ENCODE measurements around the gene CRYL1. TPM values are rescaled to one million over a fixed set of nuclear protein-coding genes. Genes with fewer than 3 reads are reported as not detected.

Gene CRYL1
- total RNA-seq, 4 donors from 2014 or later: 75.0 to 188 (median 145) TPM

DNA sequence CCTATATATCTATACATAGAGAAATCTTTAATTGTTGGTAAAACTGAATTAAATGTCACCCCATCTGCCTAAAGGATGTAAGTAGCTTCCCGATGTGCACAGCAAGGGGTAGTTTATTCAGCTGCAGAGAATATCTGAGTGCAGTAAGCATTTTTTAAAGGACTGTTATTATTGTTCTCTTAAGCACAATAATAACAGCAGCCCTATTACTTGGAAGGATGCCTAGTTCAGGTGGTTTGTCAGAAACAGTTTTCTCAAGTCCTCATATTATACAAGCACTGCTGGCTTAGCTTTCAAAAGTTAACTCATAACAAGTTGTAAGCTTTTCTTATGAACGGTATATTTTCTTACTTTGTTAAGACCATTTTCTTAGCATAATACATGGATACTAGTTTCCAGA is 142.6 kb downstream of the CRYL1 start:
- TF ChIP-seq, protein P1, sequence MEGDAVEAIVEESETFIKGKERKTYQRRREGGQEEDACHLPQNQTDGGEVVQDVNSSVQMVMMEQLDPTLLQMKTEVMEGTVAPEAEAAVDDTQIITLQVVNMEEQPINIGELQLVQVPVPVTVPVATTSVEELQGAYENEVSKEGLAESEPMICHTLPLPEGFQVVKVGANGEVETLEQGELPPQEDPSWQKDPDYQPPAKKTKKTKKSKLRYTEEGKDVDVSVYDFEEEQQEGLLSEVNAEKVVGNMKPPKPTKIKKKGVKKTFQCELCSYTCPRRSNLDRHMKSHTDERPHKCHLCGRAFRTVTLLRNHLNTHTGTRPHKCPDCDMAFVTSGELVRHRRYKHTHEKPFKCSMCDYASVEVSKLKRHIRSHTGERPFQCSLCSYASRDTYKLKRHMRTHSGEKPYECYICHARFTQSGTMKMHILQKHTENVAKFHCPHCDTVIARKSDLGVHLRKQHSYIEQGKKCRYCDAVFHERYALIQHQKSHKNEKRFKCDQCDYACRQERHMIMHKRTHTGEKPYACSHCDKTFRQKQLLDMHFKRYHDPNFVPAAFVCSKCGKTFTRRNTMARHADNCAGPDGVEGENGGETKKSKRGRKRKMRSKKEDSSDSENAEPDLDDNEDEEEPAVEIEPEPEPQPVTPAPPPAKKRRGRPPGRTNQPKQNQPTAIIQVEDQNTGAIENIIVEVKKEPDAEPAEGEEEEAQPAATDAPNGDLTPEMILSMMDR (IDR thresholded peaks at IDR 0.05): no peak
- no peak for TF ChIP-seq POLR2AphosphoS5 (IDR thresholded peaks at IDR 0.05)
- no peak for TF ChIP-seq POLR2A (IDR thresholded peaks at IDR 0.05)
- no peak for TF ChIP-seq EP300 (IDR thresholded peaks at IDR 0.05; ENCODE audit: low read depth)
- WGBS, 2 donors (ENCODE audit: low coverage in 1 of 2): 65 to 75% methylated on average over 2 of the region's 2 CpGs
- no peak overlapping the region for H3K4me3 ChIP-seq
- H3K36me3 ChIP-seq: no peaks in the 10 kb centered on the region
- no peaks in the 10 kb centered on the region for H3K9me3 ChIP-seq
- in situ Hi-C loops (cut with MboI; ENCODE audit: low pct_ligation_motif_present in 1 of 4, low pct_unique_long_range_greater_than_20kb in 1 of 4, low sequenced_read_pairs in 3 of 4) (no loop called here), intact Hi-C loops (cut with DNase I; ENCODE audit: low total_unique reads) (no loop called here)
- DNase-seq: no peak
- no peak overlapping the region for H3K27ac ChIP-seq
- no peaks in the 10 kb centered on the region for H3K27me3 ChIP-seq
- H3K4me1 ChIP-seq: no peaks in the 10 kb centered on the region

DNA sequence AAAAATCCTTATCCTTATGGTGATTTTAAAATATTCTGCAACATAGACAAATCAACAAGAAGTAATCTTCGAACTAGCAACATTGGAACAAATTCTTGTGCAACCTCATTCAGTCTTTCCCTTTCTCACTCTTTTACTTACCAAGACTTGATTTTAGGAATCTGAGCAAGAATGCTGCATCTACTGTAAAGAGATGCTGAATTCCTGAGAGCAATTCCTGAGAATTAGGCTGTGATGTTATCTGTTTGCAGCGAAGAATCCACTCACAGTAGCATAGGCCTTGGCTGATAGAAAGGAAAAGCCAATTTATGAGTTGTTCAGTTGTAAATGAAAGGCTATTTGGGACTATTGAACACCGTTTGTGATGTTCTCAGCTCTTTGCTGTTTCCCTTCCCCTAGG is 144.3 kb downstream of the CRYL1 start:
- no peaks in the 10 kb centered on the region for H3K9me3 ChIP-seq
- intact Hi-C loops (cut with DNase I; ENCODE audit: low total_unique reads): no loop called here
- no peaks in the 10 kb centered on the region for H3K27me3 ChIP-seq
- H3K36me3 ChIP-seq: no peaks in the 10 kb centered on the region
- H3K4me1 ChIP-seq: no peaks in the 10 kb centered on the region
- in situ Hi-C loops (cut with MboI; ENCODE audit: low pct_ligation_motif_present in 1 of 4, low pct_unique_long_range_greater_than_20kb in 1 of 4, low sequenced_read_pairs in 3 of 4): no loop called here
- DNase-seq: no peak
- no peak overlapping the region for H3K4me3 ChIP-seq
- H3K27ac ChIP-seq: no peak overlapping the region
- WGBS, 2 donors (ENCODE audit: low coverage in 1 of 2): 76 to 78% methylated on average over 3 of the region's 3 CpGs
- TF ChIP-seq EP300 (IDR thresholded peaks at IDR 0.05; ENCODE audit: low read depth): no peak
- no peak for TF ChIP-seq POLR2A (IDR thresholded peaks at IDR 0.05)
- no peak for TF ChIP-seq POLR2AphosphoS5 (IDR thresholded peaks at IDR 0.05)

DNA sequence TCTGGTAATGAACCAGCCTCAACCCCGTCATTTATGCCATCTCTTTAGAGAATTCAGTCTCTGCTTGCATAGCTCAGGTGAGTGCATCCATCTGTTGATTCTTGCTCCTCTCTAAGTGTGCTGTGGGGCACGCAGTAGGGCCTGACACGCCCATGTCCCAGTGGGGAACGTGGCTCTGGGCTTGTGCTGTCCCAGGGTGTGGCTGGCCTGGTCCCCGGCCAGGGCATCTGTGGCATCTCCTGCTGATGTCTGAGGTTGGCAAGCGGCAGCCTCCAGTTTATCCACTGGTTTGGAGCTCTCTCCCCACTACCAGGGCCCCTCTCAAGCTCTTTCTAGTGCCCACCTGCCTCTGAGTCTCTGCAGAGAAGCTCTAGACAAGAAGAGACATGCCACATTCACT is 146.9 kb downstream of the CRYL1 start:
- no peaks in the 10 kb centered on the region for H3K9me3 ChIP-seq
- H3K27me3 ChIP-seq: no peaks in the 10 kb centered on the region
- DNase-seq: no peak
- no peak overlapping the region for H3K4me3 ChIP-seq
- H3K4me1 ChIP-seq: no peaks in the 10 kb centered on the region
- H3K27ac ChIP-seq: no peak overlapping the region
- WGBS, 2 donors (ENCODE audit: low coverage in 1 of 2): 55 to 100% methylated on average over 1 to 6 of the region's 6 CpGs
- intact Hi-C loops (cut with DNase I; ENCODE audit: low total_unique reads) (no loop called here), in situ Hi-C loops (cut with MboI; ENCODE audit: low pct_ligation_motif_present in 1 of 4, low pct_unique_long_range_greater_than_20kb in 1 of 4, low sequenced_read_pairs in 3 of 4) (loop anchor here in 1 of 4 donors (10.0 kb wide), 1 partner anchor 64 kb away; no protein-coding TSS in a partner anchor)
- TF ChIP-seq, protein P1 (IDR thresholded peaks at IDR 0.05): no peak
- TF ChIP-seq EP300 (IDR thresholded peaks at IDR 0.05; ENCODE audit: low read depth) (no peak), POLR2AphosphoS5 (IDR thresholded peaks at IDR 0.05) (no peak), POLR2A (IDR thresholded peaks at IDR 0.05) (no peak)
- no peaks in the 10 kb centered on the region for H3K36me3 ChIP-seq

DNA sequence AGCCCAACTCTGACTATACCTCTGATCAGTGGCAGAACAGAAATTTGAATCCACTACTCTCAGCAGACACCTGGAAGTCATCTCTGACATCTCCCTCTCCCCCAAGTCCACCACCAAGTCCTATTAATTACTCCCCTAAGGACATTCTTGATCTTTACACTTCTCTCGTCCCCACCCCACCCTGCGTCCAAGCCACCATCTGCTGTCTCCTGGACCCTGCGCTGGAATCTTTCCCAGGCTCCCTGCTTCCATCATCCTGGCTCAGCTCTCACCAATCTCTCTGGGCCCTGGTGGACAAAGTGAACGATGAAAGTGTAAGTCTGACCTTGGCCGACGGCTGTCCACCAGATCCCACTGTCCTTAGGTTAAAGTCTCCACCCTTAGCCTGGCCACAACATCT is 147.9 kb downstream of the CRYL1 start:
- Histone ChIP-seq H3K4me1 (no peaks in the 10 kb centered on the region), H3K4me3 (no peak overlapping the region), H3K36me3 (no peaks in the 10 kb centered on the region), H3K9me3 (no peaks in the 10 kb centered on the region), H3K27me3 (no peaks in the 10 kb centered on the region), H3K27ac (no peak overlapping the region)
- in situ Hi-C loops (cut with MboI; ENCODE audit: low pct_ligation_motif_present in 1 of 4, low pct_unique_long_range_greater_than_20kb in 1 of 4, low sequenced_read_pairs in 3 of 4): loop anchor here in 1 of 4 donors (10.0 kb wide), 1 partner anchor 63 kb away; no protein-coding TSS in a partner anchor
- no peak for TF ChIP-seq EP300 (IDR thresholded peaks at IDR 0.05; ENCODE audit: low read depth)
- DNase-seq: no peak
- 89 to 100% methylated on average over 5 to 6 of the region's 6 CpGs for WGBS, 2 donors (ENCODE audit: low coverage in 1 of 2)
- intact Hi-C loops (cut with DNase I; ENCODE audit: low total_unique reads): no loop called here

DNA sequence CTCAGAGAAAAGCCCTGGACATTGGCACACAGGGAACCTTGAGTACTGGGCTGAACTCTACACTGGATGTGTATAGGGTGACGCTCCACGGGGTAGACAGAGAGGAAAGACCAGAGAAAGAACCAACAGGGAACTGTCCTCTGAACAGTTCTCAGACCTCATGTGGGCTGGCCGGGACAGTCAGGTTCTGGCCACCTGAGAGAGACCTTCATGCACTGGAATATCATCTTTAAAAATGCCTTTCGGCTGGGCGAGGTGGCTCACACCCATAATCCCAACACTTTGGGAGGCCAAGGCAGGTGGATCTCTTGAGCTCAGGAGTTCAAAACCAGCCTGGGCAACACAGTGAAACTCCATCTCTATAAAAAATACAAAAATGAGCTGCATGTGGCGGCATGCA is 149.8 kb downstream of the CRYL1 start:
- H3K36me3 ChIP-seq: no peaks in the 10 kb centered on the region
- intact Hi-C loops (cut with DNase I; ENCODE audit: low total_unique reads) (no loop called here), in situ Hi-C loops (cut with MboI; ENCODE audit: low pct_ligation_motif_present in 1 of 4, low pct_unique_long_range_greater_than_20kb in 1 of 4, low sequenced_read_pairs in 3 of 4) (loop anchor here in 1 of 4 donors (10.0 kb wide), 1 partner anchor 61 kb away; no protein-coding TSS in a partner anchor)
- no peak for DNase-seq
- H3K27me3 ChIP-seq: no peaks in the 10 kb centered on the region
- no peak overlapping the region for H3K27ac ChIP-seq
- TF ChIP-seq EP300 (IDR thresholded peaks at IDR 0.05; ENCODE audit: low read depth): no peak
- TF ChIP-seq, protein P1 (IDR thresholded peaks at IDR 0.05): no peak
- no peak for TF ChIP-seq POLR2A (IDR thresholded peaks at IDR 0.05)
- TF ChIP-seq POLR2AphosphoS5 (IDR thresholded peaks at IDR 0.05): no peak
- no peaks in the 10 kb centered on the region for H3K4me1 ChIP-seq
- 81 to 100% methylated on average over 1 to 6 of the region's 6 CpGs for WGBS, 2 donors (ENCODE audit: low coverage in 1 of 2)
- no peak overlapping the region for H3K4me3 ChIP-seq
- no peaks in the 10 kb centered on the region for H3K9me3 ChIP-seq

Measured in transverse colon (tissue), 4 donors.